ENCODE results near the gene SLC2A4.
"Not testable (repeated sequence)": the region's sequence is repeated elsewhere in the genome, so short reads cannot be mapped to it uniquely, and the experiment has no call there.

Gene SLC2A4

GRCh38 chr17:7242717-7243452 lies 38.6 kb upstream of the SLC2A4 start:
- no peak for TF ChIP-seq CTCF (IDR thresholded peaks at IDR 0.05; ENCODE audit: insufficient read depth, low read length, missing control alignments)
- POLR2A ChIA-PET: interaction anchor here (0.6 to 2.0 kb wide), 4 partner anchors 9 to 106 kb away, joined by 3 to 11 read pairs (median 3); partner anchors contain the start of genes ACADVL, CTDNEP1, DLG4 and DVL2
- CTCF ChIA-PET: interaction anchor here (0.8 to 2.6 kb wide), 4 partner anchors 19 to 318 kb away, joined by 3 to 12 read pairs (median 4); no protein-coding TSS in a partner anchor
- peak; percentile 82 for DNase-seq (ENCODE audit: low read depth, low spot score)
- H3K4me3 ChIP-seq (ENCODE audit: low read depth, low read length): peak overlapping the region; percentile 96

DNA sequence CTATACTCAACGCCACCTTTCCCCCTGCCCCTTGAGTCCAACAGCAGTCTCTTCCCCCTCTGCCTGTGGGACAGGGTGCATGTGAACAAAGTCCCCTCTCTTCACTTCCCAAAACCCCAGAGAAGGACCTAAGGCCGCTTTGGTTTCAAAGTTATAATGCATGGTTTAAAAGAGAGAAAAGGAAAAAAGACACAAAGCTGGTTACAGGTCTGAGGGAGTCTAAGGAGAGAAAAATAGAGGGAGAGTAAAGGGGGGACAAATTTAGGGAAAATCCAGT lies 38.1 kb upstream of the SLC2A4 start:
- no peak for DNase-seq (ENCODE audit: low read depth, low spot score)
- ChIA-PET POLR2A (interaction anchor here (2.0 kb wide), 1 partner anchor 23 kb away, joined by 11 read pairs; the partner anchor contains the start of genes ACADVL and DLG4), CTCF (interaction anchor here (1.2 to 2.6 kb wide), 2 partner anchors 23 to 53 kb away, joined by 3 to 12 read pairs; no protein-coding TSS in a partner anchor)
- TF ChIP-seq CTCF (IDR thresholded peaks at IDR 0.05; ENCODE audit: insufficient read depth, low read length, missing control alignments): no peak
- peak overlapping the region; percentile 96 for H3K4me3 ChIP-seq (ENCODE audit: low read depth, low read length)

DNA sequence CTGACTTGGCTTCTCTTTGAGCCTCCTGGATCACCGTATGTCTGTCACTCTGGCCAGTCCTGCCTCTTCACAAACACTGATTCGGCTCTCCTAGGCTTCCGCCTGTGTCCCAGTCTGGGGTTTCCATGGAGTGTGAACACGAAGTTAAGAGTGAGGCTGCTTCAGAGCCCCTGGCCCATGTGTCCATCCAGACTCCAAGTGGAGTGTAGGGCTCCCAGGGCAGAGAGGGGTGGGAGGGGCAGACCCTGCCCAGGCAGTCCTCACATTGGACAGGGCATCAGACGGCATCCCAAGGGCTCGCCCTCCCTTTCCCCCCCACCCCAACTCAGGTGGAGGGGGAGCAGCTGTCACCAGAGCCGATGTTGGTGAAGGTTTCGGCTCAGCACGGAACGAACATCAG lies 37.7 kb upstream of the SLC2A4 start:
- not testable (repeated sequence) for DNase-seq (ENCODE audit: low read depth, low spot score); H3K4me3 ChIP-seq (ENCODE audit: low read depth, low read length)
- ChIA-PET CTCF (interaction anchor here (1.2 to 2.6 kb wide), 2 partner anchors 23 to 52 kb away, joined by 3 to 12 read pairs; no protein-coding TSS in a partner anchor), POLR2A (interaction anchor here (2.0 kb wide), 1 partner anchor 24 kb away, joined by 11 read pairs; the partner anchor contains the start of genes ACADVL and DLG4)

DNA sequence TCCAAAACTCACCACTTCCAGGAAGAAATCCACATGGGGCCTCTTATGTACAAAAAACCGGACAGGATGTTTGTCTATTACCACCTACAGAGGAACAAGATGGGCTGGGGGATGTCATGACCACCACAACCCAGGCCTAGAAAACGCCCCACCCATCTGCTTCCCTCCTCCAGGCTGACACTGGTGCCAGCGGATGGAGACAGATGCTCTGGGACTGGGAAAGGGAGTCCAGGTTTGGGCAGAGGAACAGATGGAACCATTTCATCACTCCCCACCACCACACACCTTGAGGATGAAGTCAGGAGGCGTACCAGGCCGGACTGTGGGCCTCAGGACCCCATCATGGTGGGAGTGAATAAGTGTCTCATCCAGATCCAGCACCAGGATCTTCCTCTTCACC lies 34.7 kb upstream of the SLC2A4 start:
- no peak for TF ChIP-seq CTCF (IDR thresholded peaks at IDR 0.05; ENCODE audit: insufficient read depth, low read length, missing control alignments)
- ChIA-PET CTCF (no interaction called here), POLR2A (no interaction called here)
- DNase-seq (ENCODE audit: low read depth, low spot score): no peak
- no peak overlapping the region for H3K4me3 ChIP-seq (ENCODE audit: low read depth, low read length)

DNA sequence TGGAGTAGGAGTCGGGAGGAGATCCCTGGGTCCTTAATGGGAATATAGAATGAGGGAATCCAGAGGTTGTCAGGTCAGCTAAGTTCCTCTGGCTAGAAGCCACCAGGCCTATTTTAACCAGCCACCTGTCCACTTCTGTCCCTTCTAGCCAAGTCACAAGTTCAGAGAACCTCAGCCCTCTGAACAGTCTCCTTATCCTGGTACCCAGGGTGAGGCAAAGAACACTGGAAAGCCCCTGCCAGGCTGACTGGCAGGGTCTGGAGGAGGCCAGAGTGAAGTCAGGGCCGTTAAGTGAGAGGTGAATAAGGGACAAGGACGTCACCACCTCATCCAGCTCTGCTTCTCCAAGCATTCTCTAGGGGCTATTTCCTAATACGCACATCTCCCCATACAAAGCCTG lies 32.7 kb upstream of the SLC2A4 start:
- TF ChIP-seq CTCF (IDR thresholded peaks at IDR 0.05; ENCODE audit: insufficient read depth, low read length, missing control alignments): no peak
- DNase-seq (ENCODE audit: low read depth, low spot score): no peak
- ChIA-PET POLR2A (no interaction called here), CTCF (interaction anchor here (1.0 to 1.6 kb wide), 3 partner anchors 47 to 203 kb away, joined by 4 to 5 read pairs (median 4); partner anchors contain the start of gene KCTD11)
- H3K4me3 ChIP-seq (ENCODE audit: low read depth, low read length): no peak overlapping the region

DNA sequence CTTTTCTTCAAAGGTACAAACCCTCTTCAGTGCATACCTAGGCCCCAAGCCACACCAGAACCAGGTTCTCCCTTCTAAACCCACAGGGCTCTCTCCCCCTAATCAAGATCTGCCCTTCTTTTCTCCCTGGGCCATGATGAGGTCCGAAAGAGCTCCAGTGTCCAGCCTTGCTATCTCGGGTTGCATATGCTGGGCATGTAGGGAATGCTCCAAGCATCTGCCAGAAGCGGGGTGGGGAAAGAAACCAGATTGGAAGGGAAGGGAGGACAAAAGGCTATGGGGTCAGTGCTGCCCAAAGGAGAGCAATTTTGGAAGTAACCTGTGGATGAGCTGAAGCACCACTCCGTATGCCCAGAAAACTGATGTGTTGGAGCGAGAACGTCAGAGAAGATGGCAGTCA lies 32.3 kb upstream of the SLC2A4 start:
- ChIA-PET POLR2A (interaction anchor here (1.5 kb wide), 1 partner anchor 8 kb away, joined by 4 read pairs; no protein-coding TSS in a partner anchor), CTCF (interaction anchor here (1.0 to 1.6 kb wide), 3 partner anchors 47 to 204 kb away, joined by 4 to 5 read pairs (median 4); partner anchors contain the start of gene KCTD11)
- TF ChIP-seq CTCF (IDR thresholded peaks at IDR 0.05; ENCODE audit: insufficient read depth, low read length, missing control alignments): no peak
- no peak for DNase-seq (ENCODE audit: low read depth, low spot score)
- H3K4me3 ChIP-seq (ENCODE audit: low read depth, low read length): no peak overlapping the region

Measured in AG04449 (cell line).